Hepatocyte (in vitro differentiated cells): ENCODE data around the gene ATG14.

ENCODE experiments used
- EZH2 ChIP-seq: fragments of 200-600 bp; sonication (generic); IDR thresholded peaks from 2 replicates; pipeline ENCODE4 v1.6.1; 2016; ENCODE audit warnings: antibody characterized with exemption, mild to moderate bottlenecking, borderline replicate concordance
- EZH2phosphoT487 ChIP-seq: fragments of 200-600 bp; sonication (generic); IDR thresholded peaks from one replicate; pipeline ENCODE4 v1.6.1; 2018; ENCODE audit warnings: antibody characterized with exemption, mild to moderate bottlenecking, low read depth, moderate library complexity; ENCODE audit not compliant: unreplicated experiment, severe bottlenecking
- TF ChIP-seq, protein P1 (sequence below): fragments of 200-600 bp; sonication (generic); IDR thresholded peaks from 2 replicates; pipeline ENCODE4 v1.5.1; 2016; ENCODE audit warnings: antibody characterized with exemption, mild to moderate bottlenecking; ENCODE audit not compliant: poor library complexity

GRCh38 chr14:55440385-55440784, 28.8 kb upstream of the ATG14 start, which contains the start of gene TBPL2:
- TF ChIP-seq, protein P1, sequence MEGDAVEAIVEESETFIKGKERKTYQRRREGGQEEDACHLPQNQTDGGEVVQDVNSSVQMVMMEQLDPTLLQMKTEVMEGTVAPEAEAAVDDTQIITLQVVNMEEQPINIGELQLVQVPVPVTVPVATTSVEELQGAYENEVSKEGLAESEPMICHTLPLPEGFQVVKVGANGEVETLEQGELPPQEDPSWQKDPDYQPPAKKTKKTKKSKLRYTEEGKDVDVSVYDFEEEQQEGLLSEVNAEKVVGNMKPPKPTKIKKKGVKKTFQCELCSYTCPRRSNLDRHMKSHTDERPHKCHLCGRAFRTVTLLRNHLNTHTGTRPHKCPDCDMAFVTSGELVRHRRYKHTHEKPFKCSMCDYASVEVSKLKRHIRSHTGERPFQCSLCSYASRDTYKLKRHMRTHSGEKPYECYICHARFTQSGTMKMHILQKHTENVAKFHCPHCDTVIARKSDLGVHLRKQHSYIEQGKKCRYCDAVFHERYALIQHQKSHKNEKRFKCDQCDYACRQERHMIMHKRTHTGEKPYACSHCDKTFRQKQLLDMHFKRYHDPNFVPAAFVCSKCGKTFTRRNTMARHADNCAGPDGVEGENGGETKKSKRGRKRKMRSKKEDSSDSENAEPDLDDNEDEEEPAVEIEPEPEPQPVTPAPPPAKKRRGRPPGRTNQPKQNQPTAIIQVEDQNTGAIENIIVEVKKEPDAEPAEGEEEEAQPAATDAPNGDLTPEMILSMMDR = peak; percentile 22
- TF ChIP-seq EZH2 (no peak), EZH2phosphoT487 (no peak)
